HL-60 (cell line): ENCODE results near the gene KCNF1.

Experiments
- DNase-seq, 2 experiments: peaks; one replicate each; pipeline ENCODE4 v3.0.0-alpha.2; 2010 to 2020; ENCODE audit warnings: low read depth in 1 of 2, low spot score in 1 of 2
- H3K27ac ChIP-seq: fragments of 250-450 bp; sonication (Bioruptor Pico); replicated peaks from 2 replicates; pipeline ENCODE4 v1.5.1; 2020; ENCODE audit warnings: mild to moderate bottlenecking, moderate library complexity
- H3K27me3 ChIP-seq: fragments of 250-450 bp; sonication (Bioruptor Pico); 2 replicates; pipeline ENCODE4 v1.5.1; 2021; ENCODE audit warnings: mild to moderate bottlenecking, moderate library complexity; ENCODE audit not compliant: insufficient read depth, poor library complexity, severe bottlenecking
- H3K4me3 ChIP-seq: replicated peaks from 2 replicates; pipeline ENCODE4 v1.5.1; 2011; ENCODE audit warnings: mild to moderate bottlenecking, control low read depth, low read length; ENCODE audit not compliant: insufficient read depth
- CTCF ChIP-seq: IDR thresholded peaks from one replicate; pipeline ENCODE4 v1.5.1; 2011; ENCODE audit warnings: low read length, control low read depth, inconsistent platforms; ENCODE audit not compliant: insufficient read depth
- GABPA ChIP-seq: IDR thresholded peaks from 2 replicates; pipeline ENCODE4 v1.6.1; 2012; ENCODE audit warnings: low read depth
- POLR2AphosphoS5 ChIP-seq: IDR thresholded peaks from 2 replicates; pipeline ENCODE4 v1.6.1; 2012; ENCODE audit warnings: low read depth
- REST ChIP-seq: IDR thresholded peaks from 2 replicates; pipeline ENCODE4 v1.6.1; 2012; ENCODE audit warnings: low read depth; ENCODE audit not compliant: insufficient replicate concordance
- SPI1 ChIP-seq: IDR thresholded peaks from 2 replicates; pipeline ENCODE4 v1.6.1; 2012; ENCODE audit warnings: low read depth, mild to moderate bottlenecking, borderline replicate concordance

KCNF1 gene

GRCh38 chr2:10865841-10866240 lies 45.9 kb upstream of the KCNF1 start:
- H3K4me3 ChIP-seq, result no peak overlapping the region
- H3K27me3 ChIP-seq, result peaks cover 6% of the 10 kb centered on the region
- no peak for DNase-seq
- TF ChIP-seq POLR2AphosphoS5, result no peak
- no peak for TF ChIP-seq CTCF
- TF ChIP-seq GABPA, result no peak
- TF ChIP-seq REST, result no peak
- TF ChIP-seq SPI1, result no peak
- H3K27ac ChIP-seq, result no peak overlapping the region

GRCh38 chr2:10867692-10868420 lies 43.9 kb upstream of the KCNF1 start:
- Histone ChIP-seq H3K27me3 (peaks cover 8% of the 10 kb centered on the region), H3K27ac (no peak overlapping the region), H3K4me3 (no peak overlapping the region)
- TF ChIP-seq SPI1 (no peak), REST (no peak), GABPA (no peak), POLR2AphosphoS5 (no peak), CTCF (no peak)
- no peak for DNase-seq

- TF ChIP-seq GABPA, result no peak
- TF ChIP-seq REST, result no peak
- no peak for TF ChIP-seq SPI1
- Histone ChIP-seq H3K27me3 (peaks cover 8% of the 10 kb centered on the region), H3K4me3 (no peak overlapping the region), H3K27ac (no peak overlapping the region)
- no peak for DNase-seq
Observed at GRCh38 chr2:10868465-10869314, 43.0 kb upstream of the KCNF1 start.
